Measurements from ENCODE around the gene SLC12A7. TPM values are rescaled to one million over a fixed set of nuclear protein-coding genes. Genes with fewer than 3 reads are reported as not detected.

SLC12A7 gene
- total and polyA plus RNA-seq, 9 donors = 5.9 to 33.9 (median 23.0) TPM

DNA sequence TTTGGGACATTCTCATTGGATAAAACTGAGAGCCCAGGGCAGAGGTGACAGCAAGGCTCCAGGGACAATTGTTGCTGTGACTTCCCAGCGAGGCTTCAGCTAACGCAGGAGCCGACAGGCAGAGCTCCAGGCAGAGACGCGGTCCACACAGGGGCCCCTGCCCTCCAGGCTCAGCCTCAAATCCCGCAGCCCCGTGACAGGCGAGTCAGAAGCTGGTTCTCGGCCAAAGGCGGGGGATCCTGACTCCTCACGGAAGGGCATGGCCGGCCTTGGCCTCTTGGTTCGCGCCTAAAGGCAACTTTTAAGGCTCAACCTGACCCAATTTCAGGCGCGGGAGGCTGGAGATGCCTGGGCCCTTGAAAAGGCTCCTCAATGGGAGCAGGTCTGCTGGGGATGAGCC lies 21.3 kb downstream of the SLC12A7 start:
- Histone ChIP-seq H3K4me1 (ENCODE audit: insufficient read depth) (no peaks in the 10 kb centered on the region), H3K36me3 (no peaks in the 10 kb centered on the region), H3K27me3 (no peaks in the 10 kb centered on the region), H3K27ac (no peak overlapping the region), H3K4me3 (no peak overlapping the region), H3K9me3 (no peaks in the 10 kb centered on the region)
- WGBS, 3 donors = 65 to 73% (median 71%) methylated on average over 16 of the region's 16 CpGs
- intact Hi-C loops (cut with DNase I) = no loop called here
- DNase-seq = no peak
- TF ChIP-seq EP300 (IDR thresholded peaks at IDR 0.05) = no peak
- no peak for TF ChIP-seq POLR2A (IDR thresholded peaks at IDR 0.05)
- TF ChIP-seq, protein P1, sequence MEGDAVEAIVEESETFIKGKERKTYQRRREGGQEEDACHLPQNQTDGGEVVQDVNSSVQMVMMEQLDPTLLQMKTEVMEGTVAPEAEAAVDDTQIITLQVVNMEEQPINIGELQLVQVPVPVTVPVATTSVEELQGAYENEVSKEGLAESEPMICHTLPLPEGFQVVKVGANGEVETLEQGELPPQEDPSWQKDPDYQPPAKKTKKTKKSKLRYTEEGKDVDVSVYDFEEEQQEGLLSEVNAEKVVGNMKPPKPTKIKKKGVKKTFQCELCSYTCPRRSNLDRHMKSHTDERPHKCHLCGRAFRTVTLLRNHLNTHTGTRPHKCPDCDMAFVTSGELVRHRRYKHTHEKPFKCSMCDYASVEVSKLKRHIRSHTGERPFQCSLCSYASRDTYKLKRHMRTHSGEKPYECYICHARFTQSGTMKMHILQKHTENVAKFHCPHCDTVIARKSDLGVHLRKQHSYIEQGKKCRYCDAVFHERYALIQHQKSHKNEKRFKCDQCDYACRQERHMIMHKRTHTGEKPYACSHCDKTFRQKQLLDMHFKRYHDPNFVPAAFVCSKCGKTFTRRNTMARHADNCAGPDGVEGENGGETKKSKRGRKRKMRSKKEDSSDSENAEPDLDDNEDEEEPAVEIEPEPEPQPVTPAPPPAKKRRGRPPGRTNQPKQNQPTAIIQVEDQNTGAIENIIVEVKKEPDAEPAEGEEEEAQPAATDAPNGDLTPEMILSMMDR (IDR thresholded peaks at IDR 0.05) = no peak

- no peak overlapping the region for H3K4me3 ChIP-seq
- H3K27me3 ChIP-seq = no peaks in the 10 kb centered on the region
- WGBS, 3 donors = 68 to 74% (median 71%) methylated on average over 15 of the region's 15 CpGs
- no peaks in the 10 kb centered on the region for H3K4me1 ChIP-seq (ENCODE audit: insufficient read depth)
- DNase-seq = no peak
- H3K9me3 ChIP-seq = no peaks in the 10 kb centered on the region
- intact Hi-C loops (cut with DNase I) = no loop called here
- TF ChIP-seq POLR2A (IDR thresholded peaks at IDR 0.05) = no peak
- TF ChIP-seq EP300 (IDR thresholded peaks at IDR 0.05) = no peak
- no peak overlapping the region for H3K27ac ChIP-seq
- H3K36me3 ChIP-seq = no peaks in the 10 kb centered on the region
These were observed 22.2 kb downstream of the SLC12A7 start for GRCh38 chr5:1089621-1090040.

DNA sequence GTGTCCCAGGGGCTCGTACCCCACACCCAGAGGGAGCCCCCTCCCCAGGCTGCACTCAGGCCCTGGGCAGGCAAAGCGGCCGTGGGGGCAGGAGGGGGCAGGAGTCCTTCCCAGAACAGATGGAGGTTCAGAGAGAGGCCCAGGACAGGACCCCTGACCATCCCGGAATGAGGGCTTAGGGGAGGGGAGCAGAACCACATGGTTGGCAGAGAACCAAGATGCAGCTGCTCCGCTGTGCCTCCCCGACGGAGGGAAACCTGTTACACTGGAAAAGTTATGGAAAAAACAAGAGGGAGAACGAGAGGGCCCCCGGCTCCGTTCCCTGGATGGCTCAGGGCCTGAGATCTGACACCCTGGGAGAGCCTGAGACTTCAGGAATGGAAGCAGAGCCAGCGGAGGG lies 22.7 kb downstream of the SLC12A7 start:
- 57 to 69% (median 66%) methylated on average over 11 of the region's 11 CpGs for WGBS, 3 donors
- no peak for DNase-seq
- no peak overlapping the region for H3K4me3 ChIP-seq
- H3K27ac ChIP-seq = no peak overlapping the region
- H3K4me1 ChIP-seq (ENCODE audit: insufficient read depth) = no peaks in the 10 kb centered on the region
- no peaks in the 10 kb centered on the region for H3K9me3 ChIP-seq
- H3K27me3 ChIP-seq = no peaks in the 10 kb centered on the region
- intact Hi-C loops (cut with DNase I) = no loop called here
- TF ChIP-seq, protein P1 (IDR thresholded peaks at IDR 0.05) = no peak
- TF ChIP-seq POLR2A (IDR thresholded peaks at IDR 0.05) (no peak), EP300 (IDR thresholded peaks at IDR 0.05) (no peak)
- H3K36me3 ChIP-seq = no peaks in the 10 kb centered on the region

DNA sequence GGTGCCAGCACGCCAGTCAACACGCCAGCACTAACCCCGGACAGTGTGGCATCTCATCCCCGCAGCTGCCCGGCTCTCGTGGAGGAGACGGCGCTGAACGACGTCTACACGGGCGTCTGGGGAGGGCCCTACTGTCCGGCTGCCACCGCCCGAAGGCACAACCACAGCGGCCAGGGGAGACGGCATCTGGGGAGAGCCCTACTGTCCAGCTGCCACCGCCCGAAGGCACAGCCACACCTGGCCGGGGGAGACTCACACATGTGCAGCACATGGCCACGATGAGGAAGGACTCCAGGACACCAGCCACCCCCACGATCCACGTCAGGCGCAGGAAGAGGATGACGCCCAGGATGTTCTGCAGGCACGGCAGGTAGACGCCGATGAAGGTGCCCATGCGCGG lies 23.1 kb downstream of the SLC12A7 start:
- Histone ChIP-seq H3K27me3 (no peaks in the 10 kb centered on the region), H3K9me3 (no peaks in the 10 kb centered on the region), H3K27ac (no peak overlapping the region), H3K4me3 (no peak overlapping the region), H3K4me1 (ENCODE audit: insufficient read depth) (no peaks in the 10 kb centered on the region), H3K36me3 (no peaks in the 10 kb centered on the region)
- intact Hi-C loops (cut with DNase I) = no loop called here
- no peak for TF ChIP-seq EP300 (IDR thresholded peaks at IDR 0.05)
- TF ChIP-seq, protein P1 (IDR thresholded peaks at IDR 0.05) = no peak
- TF ChIP-seq POLR2A (IDR thresholded peaks at IDR 0.05) = no peak
- WGBS, 3 donors = 92 to 96% (median 94%) methylated on average over 30 of the region's 30 CpGs
- no peak for DNase-seq

DNA sequence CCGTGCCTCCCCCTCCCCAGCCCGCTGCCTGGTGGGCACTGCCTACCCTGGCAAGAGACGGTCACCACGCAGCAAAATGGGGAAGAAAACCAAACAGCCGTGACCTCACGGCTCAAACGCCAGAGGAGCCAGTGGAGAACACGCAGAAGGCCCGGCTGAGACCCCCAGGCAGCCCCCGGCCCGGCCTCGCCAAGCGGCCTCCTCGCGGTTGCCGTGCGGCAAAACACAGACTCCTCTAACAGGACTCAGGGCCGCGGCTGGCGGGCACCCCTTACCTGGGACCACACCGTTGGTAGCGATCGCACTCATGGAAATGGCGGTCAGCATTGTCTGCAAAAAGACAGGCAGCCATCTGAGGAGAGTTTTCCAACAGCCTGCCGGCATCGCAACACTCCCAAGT lies 23.8 kb downstream of the SLC12A7 start:
- intact Hi-C loops (cut with DNase I) = no loop called here
- no peak for DNase-seq
- Histone ChIP-seq H3K9me3 (no peaks in the 10 kb centered on the region), H3K27ac (no peak overlapping the region), H3K36me3 (no peaks in the 10 kb centered on the region), H3K4me3 (no peak overlapping the region), H3K27me3 (no peaks in the 10 kb centered on the region), H3K4me1 (ENCODE audit: insufficient read depth) (no peaks in the 10 kb centered on the region)
- TF ChIP-seq POLR2A (IDR thresholded peaks at IDR 0.05) (no peak), EP300 (IDR thresholded peaks at IDR 0.05) (no peak)
- TF ChIP-seq, protein P1 (IDR thresholded peaks at IDR 0.05) = no peak
- WGBS, 3 donors = 97 to 98% (median 98%) methylated on average over 26 of the region's 26 CpGs

All from ovary (tissue), 9 donors.